ENCODE data around the gene DLG5. TPM values are rescaled to one million over a fixed set of nuclear protein-coding genes. Genes with fewer than 3 reads are reported as not detected.
A peak's percentile ranks its signal among the peaks of the same experiment; 100 is the strongest.

Gene DLG5
- total and polyA plus RNA-seq, 9 of the 15 experiments (the other 6 are each of a cell fraction or from before 2014, with no cell fraction given), result 1.4 to 26.8 (median 11.2) TPM

DNA sequence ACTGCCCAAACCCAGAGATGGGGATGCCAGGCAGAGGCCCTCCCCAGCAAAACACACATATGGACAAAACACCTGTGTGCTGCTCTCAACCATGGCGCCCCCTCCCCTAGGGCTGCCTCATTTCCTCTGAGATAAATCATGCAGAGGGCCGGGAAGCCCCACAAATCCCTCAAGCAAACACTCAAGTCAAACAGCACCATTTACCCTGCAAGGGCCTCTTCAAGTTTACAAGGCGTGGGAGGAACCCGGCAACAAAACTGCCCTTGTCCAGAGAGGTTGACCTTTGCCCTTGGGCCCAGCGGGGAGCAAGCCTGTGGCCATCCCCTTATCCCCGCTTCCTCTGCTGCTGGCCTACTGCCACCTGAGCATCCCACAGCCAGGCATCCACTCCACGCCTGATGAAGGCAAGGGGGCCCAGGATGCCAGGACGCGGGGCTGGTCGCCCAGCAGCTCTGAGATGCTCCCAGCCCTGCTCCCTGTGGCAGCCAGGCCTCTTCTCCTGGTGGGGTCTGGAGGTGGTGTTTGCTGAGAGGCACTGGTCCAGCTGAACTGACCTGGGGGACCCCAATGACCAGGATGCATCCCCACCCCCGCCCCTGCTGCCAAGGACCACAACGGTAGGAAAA is 77.4 kb downstream of the DLG5 start (continued):
- TF ChIP-seq, protein P1, sequence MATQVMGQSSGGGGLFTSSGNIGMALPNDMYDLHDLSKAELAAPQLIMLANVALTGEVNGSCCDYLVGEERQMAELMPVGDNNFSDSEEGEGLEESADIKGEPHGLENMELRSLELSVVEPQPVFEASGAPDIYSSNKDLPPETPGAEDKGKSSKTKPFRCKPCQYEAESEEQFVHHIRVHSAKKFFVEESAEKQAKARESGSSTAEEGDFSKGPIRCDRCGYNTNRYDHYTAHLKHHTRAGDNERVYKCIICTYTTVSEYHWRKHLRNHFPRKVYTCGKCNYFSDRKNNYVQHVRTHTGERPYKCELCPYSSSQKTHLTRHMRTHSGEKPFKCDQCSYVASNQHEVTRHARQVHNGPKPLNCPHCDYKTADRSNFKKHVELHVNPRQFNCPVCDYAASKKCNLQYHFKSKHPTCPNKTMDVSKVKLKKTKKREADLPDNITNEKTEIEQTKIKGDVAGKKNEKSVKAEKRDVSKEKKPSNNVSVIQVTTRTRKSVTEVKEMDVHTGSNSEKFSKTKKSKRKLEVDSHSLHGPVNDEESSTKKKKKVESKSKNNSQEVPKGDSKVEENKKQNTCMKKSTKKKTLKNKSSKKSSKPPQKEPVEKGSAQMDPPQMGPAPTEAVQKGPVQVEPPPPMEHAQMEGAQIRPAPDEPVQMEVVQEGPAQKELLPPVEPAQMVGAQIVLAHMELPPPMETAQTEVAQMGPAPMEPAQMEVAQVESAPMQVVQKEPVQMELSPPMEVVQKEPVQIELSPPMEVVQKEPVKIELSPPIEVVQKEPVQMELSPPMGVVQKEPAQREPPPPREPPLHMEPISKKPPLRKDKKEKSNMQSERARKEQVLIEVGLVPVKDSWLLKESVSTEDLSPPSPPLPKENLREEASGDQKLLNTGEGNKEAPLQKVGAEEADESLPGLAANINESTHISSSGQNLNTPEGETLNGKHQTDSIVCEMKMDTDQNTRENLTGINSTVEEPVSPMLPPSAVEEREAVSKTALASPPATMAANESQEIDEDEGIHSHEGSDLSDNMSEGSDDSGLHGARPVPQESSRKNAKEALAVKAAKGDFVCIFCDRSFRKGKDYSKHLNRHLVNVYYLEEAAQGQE (IDR thresholded peaks at IDR 0.05; ENCODE audit: borderline replicate concordance), result peak; percentile 48; the same call in 1 of the 2 replicates
- TF ChIP-seq, protein P1 (CRISPR knock-in tag; IDR thresholded peaks at IDR 0.05; ENCODE audit: low read depth), result no peak
